NCI-H748 treated with DMSO at 0.1 percent for 48 hours (cell line): ENCODE measurements around the gene TIAM2.
"Not testable (repeated sequence)": the region's sequence is repeated elsewhere in the genome, so short reads cannot be mapped to it uniquely, and the experiment has no call there.

Experiments used
- DNase-seq: peaks from one replicate; lab custom pipeline; 2025; lab: John Stamatoyannopoulos, UW

The TIAM2 gene

GRCh38 chr6:154991207-154991606 lies 3.9 kb upstream of the TIAM2 start:
- DNase-seq = no peak

GRCh38 chr6:154993026-154993425 lies 2.1 kb upstream of the TIAM2 start:
- no peak for DNase-seq

- no peak for DNase-seq
These were observed 1.4 kb upstream of the TIAM2 start for GRCh38 chr6:154993710-154994109.

- no peak for DNase-seq
These were observed 270 bp upstream of the TIAM2 start for GRCh38 chr6:154994836-154995253.

GRCh38 chr6:154996016-154996590 lies 988 bp downstream of the TIAM2 start:
- DNase-seq = no peak

GRCh38 chr6:154996841-154997311 lies 1.8 kb downstream of the TIAM2 start:
- DNase-seq = no peak

- no peak for DNase-seq
These were observed 3.7 kb downstream of the TIAM2 start for GRCh38 chr6:154998855-154999254.

- no peak for DNase-seq
These were observed 6.4 kb downstream of the TIAM2 start for GRCh38 chr6:155001482-155001881.

- DNase-seq = no peak
These were observed 6.8 kb downstream of the TIAM2 start for GRCh38 chr6:155001934-155002333.

GRCh38 chr6:155003476-155003875 lies 8.4 kb downstream of the TIAM2 start:
- no peak for DNase-seq

- no peak for DNase-seq
These were observed 8.9 kb downstream of the TIAM2 start for GRCh38 chr6:155004017-155004416.

GRCh38 chr6:155004576-155005372 lies 9.7 kb downstream of the TIAM2 start:
- no peak for DNase-seq

- no peak for DNase-seq
These were observed 13.5 kb downstream of the TIAM2 start for GRCh38 chr6:155008625-155009024.

- no peak for DNase-seq
These were observed 15.8 kb downstream of the TIAM2 start for GRCh38 chr6:155010940-155011339.

- DNase-seq = no peak
These were observed 16.7 kb downstream of the TIAM2 start for GRCh38 chr6:155011809-155012291.

GRCh38 chr6:155013457-155013876 lies 18.4 kb downstream of the TIAM2 start:
- peak; percentile 45 for DNase-seq

GRCh38 chr6:155014137-155014536 lies 19.0 kb downstream of the TIAM2 start:
- no peak for DNase-seq

- no peak for DNase-seq
These were observed 19.7 kb downstream of the TIAM2 start for GRCh38 chr6:155014670-155015300.

- not testable (repeated sequence) for DNase-seq
These were observed 23.3 kb downstream of the TIAM2 start for GRCh38 chr6:155018415-155018814.

GRCh38 chr6:155021680-155022079 lies 26.6 kb downstream of the TIAM2 start:
- no peak for DNase-seq

- DNase-seq = no peak
These were observed 27.6 kb downstream of the TIAM2 start for GRCh38 chr6:155022721-155023120.

- DNase-seq = no peak
These were observed 28.6 kb downstream of the TIAM2 start for GRCh38 chr6:155023717-155024116.
